Measurements from ENCODE around the gene NHS.
"Not testable (repeated sequence)": the region's sequence is repeated elsewhere in the genome, so short reads cannot be mapped to it uniquely, and the experiment has no call there.

The NHS gene

DNA sequence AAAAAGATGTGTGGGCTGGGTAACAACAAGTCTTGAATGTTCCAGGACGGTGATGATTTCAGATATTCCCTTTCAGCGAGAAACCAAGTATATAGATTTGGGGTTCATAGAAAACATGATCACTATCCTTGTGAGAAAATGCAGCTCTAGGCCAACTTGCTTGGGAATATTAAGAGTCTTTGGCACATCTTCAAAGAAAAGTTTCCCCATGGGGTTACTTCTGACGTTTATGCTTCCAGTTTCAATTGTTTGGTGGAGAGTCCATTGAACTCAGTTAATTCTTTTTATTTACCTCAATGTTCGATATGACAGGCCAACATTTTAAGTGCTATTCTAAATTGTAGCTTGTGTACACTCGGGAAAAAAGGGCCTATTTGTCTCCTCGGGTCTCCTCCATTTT lies 126.7 kb downstream of the NHS start:
- no peak for DNase-seq

DNA sequence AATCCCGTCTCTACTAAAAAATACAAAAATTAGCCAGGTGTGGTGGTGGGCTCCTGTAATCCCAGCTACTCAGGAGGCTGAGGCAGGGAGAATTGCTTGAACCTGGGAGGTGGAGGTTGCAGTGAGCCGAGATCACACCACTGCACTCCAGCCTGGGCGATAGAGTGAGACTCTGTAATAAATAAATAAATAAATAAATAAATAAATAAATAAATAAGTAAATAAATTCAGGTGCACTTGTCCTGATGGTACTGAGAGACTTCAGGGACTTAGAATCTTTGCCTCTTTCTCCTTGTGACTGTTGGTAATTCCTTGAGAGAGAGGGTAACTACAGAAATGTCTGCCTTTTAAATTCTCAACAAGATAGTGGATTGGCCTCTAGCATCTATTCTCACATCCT lies 131.4 kb downstream of the NHS start:
- DNase-seq: not testable (repeated sequence)

DNA sequence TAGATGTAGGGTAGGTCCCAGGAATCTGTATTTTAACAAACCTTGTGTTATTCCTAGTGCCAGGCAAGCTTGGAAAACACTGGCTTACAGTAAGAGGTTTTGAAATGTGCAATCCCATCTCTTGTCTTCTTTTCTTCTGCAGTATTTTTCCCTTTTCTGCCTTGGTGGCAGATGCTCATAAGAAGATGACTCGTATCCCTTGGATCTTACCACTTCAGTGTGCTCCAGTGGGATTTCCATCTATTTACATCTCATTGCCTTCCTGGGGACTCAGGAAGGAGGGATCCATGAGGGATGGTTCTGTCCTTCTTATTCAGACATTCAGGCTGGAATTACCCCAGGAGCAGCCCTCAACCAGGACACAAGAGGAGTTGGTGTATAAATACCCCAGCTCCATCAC lies 136.6 kb downstream of the NHS start:
- no peak for DNase-seq

- no peak for DNase-seq
These were observed 144.4 kb downstream of the NHS start for GRCh38 chrX:17519358-17519757.

GRCh38 chrX:17520016-17520615 lies 145.1 kb downstream of the NHS start:
- DNase-seq: no peak

GRCh38 chrX:17521871-17522693 lies 147.1 kb downstream of the NHS start:
- DNase-seq: peak; percentile 36

GRCh38 chrX:17525266-17525665 lies 150.3 kb downstream of the NHS start:
- DNase-seq: no peak

DNA sequence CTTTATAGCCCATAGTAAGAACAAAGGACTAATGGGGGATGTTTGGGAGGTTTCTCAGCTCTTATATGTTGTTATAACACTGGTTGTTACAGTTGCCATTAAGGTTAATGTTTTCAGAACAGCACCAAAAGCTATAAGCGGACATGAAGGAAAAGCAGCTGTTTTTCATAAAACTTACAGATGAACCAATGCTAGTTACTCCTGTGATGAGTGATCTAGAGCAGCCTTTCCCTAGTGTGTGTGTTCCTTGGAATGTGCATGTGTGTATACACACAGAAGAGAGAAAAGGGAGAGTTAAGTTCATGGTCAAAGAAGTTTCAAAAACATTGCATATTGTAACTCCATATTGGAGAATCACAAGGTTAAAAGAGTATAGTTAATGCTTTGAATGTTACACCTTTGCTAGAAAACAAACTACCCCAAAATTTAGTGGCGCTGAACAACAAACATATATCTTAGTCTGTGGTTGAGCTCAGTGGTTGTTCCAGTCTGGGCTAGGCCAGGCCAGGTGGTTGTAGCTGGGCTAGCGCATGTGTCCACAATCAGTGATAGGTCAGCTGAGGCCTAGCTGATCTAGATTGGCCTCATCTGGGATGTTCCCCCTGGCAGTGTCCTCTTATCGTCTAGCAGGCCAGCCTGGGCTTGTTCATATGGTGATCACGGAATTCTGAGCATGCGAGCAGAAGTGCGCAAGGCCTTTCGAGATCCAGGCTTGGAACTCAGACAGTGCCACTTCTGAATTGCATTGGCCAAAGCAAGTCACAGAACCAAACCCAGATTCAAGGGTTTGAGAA lies 151.0 kb downstream of the NHS start:
- DNase-seq: no peak

- no peak for DNase-seq
These were observed 152.2 kb downstream of the NHS start for GRCh38 chrX:17527135-17527701.

DNA sequence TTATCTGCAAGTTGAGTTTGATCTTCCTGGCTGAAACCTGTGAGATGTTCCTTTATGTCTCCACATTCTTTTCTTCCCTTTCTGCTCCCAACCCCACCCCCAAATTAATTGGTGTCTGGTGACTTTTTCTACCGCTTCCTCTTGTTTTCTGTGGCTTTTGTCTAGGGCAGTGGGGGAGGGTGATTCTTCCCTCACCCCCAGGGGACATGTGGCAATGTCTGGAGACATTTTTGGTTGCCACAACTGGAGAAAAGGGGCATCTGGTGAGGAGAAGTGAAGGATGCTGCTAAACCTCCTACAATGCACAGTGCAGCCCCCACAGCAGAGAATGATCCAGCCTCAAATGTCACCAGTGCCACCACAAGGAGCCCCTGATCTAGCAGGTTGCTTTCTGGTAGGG lies 152.9 kb downstream of the NHS start:
- no peak for DNase-seq

DNA sequence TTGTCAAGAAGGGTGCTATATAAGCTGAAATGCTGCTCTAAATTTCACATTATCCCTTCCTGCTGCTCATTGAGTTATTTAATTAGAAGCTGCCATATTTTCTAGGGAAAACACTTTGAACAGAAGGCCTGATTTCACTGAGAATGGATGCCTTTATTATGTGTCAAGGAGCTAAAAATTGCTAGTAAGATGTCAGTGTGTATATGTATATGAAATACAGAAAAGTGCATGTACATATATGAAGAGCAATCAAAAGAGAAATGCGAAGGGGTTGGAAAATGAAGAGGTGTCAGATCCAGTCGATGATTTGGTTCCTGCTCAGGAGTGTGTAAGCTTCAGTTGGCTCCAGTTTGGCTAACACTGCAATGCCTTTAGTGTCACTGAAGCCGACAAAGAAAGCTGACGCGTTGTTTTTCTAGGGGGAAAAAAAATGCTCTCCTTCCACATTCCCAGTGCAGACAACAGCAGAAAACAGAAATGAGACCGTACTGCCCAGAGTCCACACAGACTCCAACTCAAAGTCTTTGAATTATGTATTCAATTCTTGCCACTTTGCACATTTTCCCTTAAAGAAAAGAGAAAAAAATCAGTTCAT lies 154.2 kb downstream of the NHS start:
- DNase-seq: no peak

DNA sequence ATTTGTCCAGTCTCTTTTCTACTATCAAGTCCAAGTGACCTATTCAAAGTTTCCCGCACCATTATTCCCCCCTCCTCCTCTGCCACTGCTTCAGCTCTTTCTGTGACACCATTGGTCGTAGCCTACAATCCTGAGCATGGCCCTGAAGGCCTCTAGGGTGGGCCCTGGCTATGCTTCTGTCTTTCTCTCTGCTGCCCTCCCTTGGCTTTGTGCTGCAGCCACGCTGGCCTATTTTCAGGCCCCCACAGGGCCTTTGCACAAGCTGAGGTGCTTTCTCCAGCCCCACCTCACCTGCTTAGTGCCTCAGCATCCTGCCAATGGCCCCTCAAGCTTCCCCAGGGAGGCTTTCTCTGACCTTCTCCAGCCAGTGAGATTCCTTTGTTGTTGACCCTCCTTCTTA lies 156.5 kb downstream of the NHS start:
- no peak for DNase-seq

DNA sequence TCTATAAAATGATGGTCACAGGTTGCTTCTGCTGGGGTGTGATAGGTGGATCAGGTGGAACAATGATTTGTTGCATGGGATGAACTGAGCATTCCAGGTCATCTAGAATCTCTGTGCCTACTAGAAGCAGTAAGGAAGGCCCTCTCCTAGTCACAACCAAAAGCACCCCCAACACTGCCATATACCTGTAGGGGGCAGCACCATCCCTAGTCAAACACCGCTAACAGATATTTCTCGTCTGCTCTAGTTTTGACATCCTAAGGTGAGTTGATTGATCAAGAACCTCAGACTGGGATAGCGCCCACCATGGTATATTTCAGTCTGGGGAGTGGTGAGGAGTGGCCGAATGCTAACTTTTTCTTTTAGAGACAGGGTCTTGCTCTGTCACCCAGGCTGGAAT lies 160.2 kb downstream of the NHS start:
- DNase-seq: no peak

DNA sequence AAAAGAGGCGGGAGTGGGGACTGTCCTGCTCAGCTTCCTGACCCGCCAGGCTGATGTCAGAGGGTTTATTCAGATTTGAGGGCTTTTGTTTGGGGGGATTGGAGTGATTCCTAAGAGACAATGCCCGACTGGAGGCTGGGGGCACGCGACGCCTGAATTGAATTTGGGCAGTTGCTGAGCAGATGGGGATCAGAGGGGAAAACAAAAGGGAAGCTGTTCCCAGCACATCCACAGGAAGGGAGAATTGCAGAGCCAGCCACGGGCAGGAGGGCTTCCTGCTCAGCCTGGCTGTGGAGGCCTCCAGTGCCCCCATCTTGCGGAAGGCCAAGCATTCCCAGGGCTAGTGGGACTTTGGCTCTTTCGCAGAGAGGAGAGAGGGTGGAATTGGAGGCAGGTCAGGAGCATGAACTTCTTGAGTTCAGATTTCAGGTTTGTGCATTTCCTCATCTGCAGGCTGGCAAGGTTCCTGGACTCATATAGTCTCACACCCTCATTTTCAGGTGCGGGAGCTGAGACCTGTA lies 162.8 kb downstream of the NHS start:
- no peak for DNase-seq

GRCh38 chrX:17542123-17542522 lies 167.1 kb downstream of the NHS start:
- no peak for DNase-seq

- DNase-seq: no peak
These were observed 169.8 kb downstream of the NHS start for GRCh38 chrX:17544821-17545220.

- no peak for DNase-seq
These were observed 171.4 kb downstream of the NHS start for GRCh38 chrX:17546356-17546755.

DNA sequence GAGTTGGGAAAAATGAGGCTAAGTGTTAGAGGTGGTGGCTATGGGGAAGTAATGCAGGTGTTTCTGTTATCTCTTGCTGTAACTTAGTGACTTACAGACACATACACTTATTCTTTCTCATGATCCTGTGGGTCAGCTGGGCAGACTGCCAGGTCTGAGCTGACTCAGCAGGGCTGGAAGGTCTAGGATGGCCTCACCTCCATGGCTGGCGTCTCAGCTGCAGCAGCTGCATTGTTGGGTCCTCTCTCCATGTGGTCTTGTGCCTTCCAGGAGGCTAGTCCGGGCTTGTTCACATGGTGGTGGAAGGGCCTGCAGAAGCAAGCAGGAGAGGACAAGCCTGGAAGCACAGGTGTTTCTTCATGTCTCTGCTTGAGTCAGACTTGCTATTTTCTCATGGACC lies 172.7 kb downstream of the NHS start:
- no peak for DNase-seq

GRCh38 chrX:17549107-17549651 lies 174.2 kb downstream of the NHS start:
- no peak for DNase-seq

DNA sequence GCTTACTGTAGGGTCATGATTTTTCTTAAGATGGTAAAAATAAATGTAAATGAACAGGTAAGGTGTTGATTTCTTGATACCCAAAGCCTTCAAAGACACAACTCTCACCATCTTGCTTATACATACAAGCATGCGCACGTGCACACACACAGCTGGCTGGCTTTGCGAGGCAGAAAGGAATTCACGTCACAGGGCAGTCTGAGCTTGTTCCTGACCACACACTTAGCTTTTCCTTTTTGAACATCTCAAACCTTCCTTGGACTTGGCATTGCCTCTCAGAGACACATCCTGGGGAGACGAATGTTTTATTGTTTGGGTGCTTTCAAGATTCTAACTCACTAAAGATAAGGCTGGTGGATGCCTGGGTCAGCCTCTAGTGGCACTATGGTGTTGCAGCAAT lies 175.0 kb downstream of the NHS start:
- no peak for DNase-seq

DNA sequence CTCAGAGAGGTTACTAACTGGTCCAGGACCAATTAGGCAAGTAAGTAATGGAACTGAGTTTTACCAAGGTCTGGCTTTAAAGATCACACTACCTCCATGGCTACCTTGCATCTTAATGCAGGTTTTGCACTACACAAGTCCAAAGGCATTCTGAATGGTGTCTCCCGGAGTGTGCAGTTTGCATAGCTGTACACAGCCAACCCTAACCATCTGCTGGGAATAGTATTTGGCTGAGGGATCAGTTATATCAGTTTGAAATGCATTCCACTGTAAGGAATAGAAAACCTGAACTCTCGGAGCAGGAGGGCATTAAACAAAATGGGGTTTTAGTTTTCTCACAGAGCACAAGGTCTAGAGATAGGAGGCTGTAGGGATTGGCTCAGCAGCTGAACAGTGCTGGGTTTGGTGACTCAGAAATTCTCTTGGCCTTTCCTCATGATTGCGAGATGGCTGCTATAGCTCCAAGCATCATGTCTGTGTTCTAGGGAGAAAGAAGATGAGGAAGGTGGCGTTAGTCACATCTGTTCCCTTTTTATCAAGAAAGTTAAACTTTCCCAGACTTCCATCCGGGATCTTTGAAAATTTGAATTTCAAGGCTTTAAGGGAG lies 177.1 kb downstream of the NHS start:
- no peak for DNase-seq

- DNase-seq: no peak
These were observed 178.5 kb downstream of the NHS start for GRCh38 chrX:17553469-17553868.
